GM12878 (cell line): ENCODE measurements around the gene AMBRA1. TPM values are rescaled to one million over a fixed set of nuclear protein-coding genes. Genes with fewer than 3 reads are reported as not detected.

Experiments
- ATAC-seq: fragments of 200-7000 bp; cut with Tn5 transposase; 3 replicates; pipeline ENCODE4 v1.9.1; 2020; ENCODE audit warnings: mild to moderate bottlenecking, moderate library complexity
- BruUV-seq: library from RNA; stranded (reverse); fragments of 400-500 nt; replicated peaks from 2 replicates; lab custom pipeline; 2021; lab: Mats Ljungman, UMichigan
- CTCF ChIA-PET: fragments of 300-600 bp; sonication (Branson Sonifier 250); formaldehyde crosslinking; extraction: SDS; loops from one replicate; lab custom pipeline; 2021; ENCODE audit warnings: inconsistent platforms; lab: Yijun Ruan, JAX
- POLR2A ChIA-PET: fragments of 350-600 bp; formaldehyde crosslinking; extraction: SDS; loops from one replicate; lab custom pipeline; 2021; ENCODE audit warnings: inconsistent platforms; lab: Charles Lee
- RAD21 ChIA-PET: fragments of 300-600 bp; sonication (Branson Sonifier 250); formaldehyde crosslinking; loops from one replicate; lab custom pipeline; 2023; ENCODE audit warnings: antibody characterized with exemption; ENCODE audit not compliant: unreplicated experiment; lab: Charles Lee
- SMC1A ChIA-PET: fragments of 300-600 bp; sonication (Branson Sonifier 250); formaldehyde crosslinking; loops from one replicate; lab custom pipeline; 2023; ENCODE audit not compliant: unreplicated experiment, uncharacterized antibody; lab: Charles Lee
- DNase-seq: peaks from one replicate; pipeline ENCODE4 v3.0.0-alpha.2; 2011; ENCODE audit warnings: low read depth, low spot score
- FAIRE-seq: peaks from 3 replicates; lab custom pipeline; 2011; peaks lifted over from hg19 to GRCh38; lab: Jason Lieb, UNC
- H2AFZ ChIP-seq: 2 replicates; pipeline ENCODE4 v1.6.0; 2011; ENCODE audit warnings: low read depth, low read length, control low read depth; ENCODE audit not compliant: control insufficient read depth
- H3K27ac ChIP-seq: 2 replicates; pipeline ENCODE4 v1.5.1; 2011; ENCODE audit warnings: control low read depth; ENCODE audit not compliant: control insufficient read depth, insufficient read depth
- H3K27me3 ChIP-seq, 2 experiments: replicated peaks in 1 of 2; 2 replicates each; pipeline versions ENCODE4 v1.6.0 to v1.6.1; 2011; ENCODE audit warnings: low read length in 1 of 2; ENCODE audit not compliant: control insufficient read depth in 2 of 2, insufficient read depth in 2 of 2
- H3K36me3 ChIP-seq, 2 experiments: 2 replicates each; pipeline ENCODE4 v1.5.1; 2011; ENCODE audit warnings: low read length in 1 of 2; ENCODE audit not compliant: control insufficient read depth in 2 of 2, insufficient read depth in 2 of 2
- H3K4me1 ChIP-seq: 2 replicates; pipeline ENCODE4 v1.6.1; 2011; ENCODE audit warnings: mild to moderate bottlenecking, low read length, moderate library complexity, mixed read lengths; ENCODE audit not compliant: control insufficient read depth, insufficient read depth
- H3K4me2 ChIP-seq: 2 replicates; pipeline ENCODE4 v1.6.0; 2011; ENCODE audit warnings: control low read depth; ENCODE audit not compliant: control insufficient read depth, insufficient read depth
- H3K4me3 ChIP-seq: fragments of 200-600 bp; sonication (generic); 2 replicates; pipeline ENCODE4 v1.5.1; 2016
- H3K79me2 ChIP-seq: 2 replicates; pipeline ENCODE4 v1.6.0; 2011; ENCODE audit warnings: low read length; ENCODE audit not compliant: control insufficient read depth, insufficient read depth
- H3K9ac ChIP-seq: 2 replicates; pipeline ENCODE4 v1.8.0; 2011; ENCODE audit warnings: low read length, control low read depth, mixed read lengths; ENCODE audit not compliant: control insufficient read depth, insufficient read depth
- H3K9me3 ChIP-seq: replicated peaks from 3 replicates; pipeline ENCODE4 v1.5.1; 2011; ENCODE audit warnings: mild to moderate bottlenecking, low read length; ENCODE audit not compliant: control insufficient read depth, insufficient read depth
- H4K20me1 ChIP-seq: 2 replicates; pipeline ENCODE4 v1.6.0; 2011; ENCODE audit not compliant: control insufficient read depth, insufficient read depth
- ATF7 ChIP-seq: fragments of 450-650 bp; IDR thresholded peaks from 2 replicates; pipeline ENCODE4 v1.6.1; 2016; ENCODE audit warnings: low read depth, mild to moderate bottlenecking
- BCL11A ChIP-seq: IDR thresholded peaks from 2 replicates; pipeline ENCODE4 v1.6.1; 2011; ENCODE audit warnings: low read depth, low read length
- DPF2 ChIP-seq: fragments of 450-650 bp; IDR thresholded peaks from 2 replicates; pipeline ENCODE4 v1.6.1; 2017; ENCODE audit warnings: mild to moderate bottlenecking
- IKZF2 ChIP-seq, 2 experiments: fragments of 450-650 bp; IDR thresholded peaks; 2 replicates each; pipeline ENCODE4 v1.6.1; 2017; ENCODE audit warnings: mild to moderate bottlenecking in 2 of 2, moderate library complexity in 2 of 2
- IRF5 ChIP-seq: fragments of 450-650 bp; IDR thresholded peaks from 2 replicates; pipeline ENCODE4 v1.6.1; 2017; ENCODE audit warnings: borderline replicate concordance
- JUNB ChIP-seq: IDR thresholded peaks from 2 replicates; pipeline ENCODE4 v1.6.1; 2016; ENCODE audit warnings: antibody characterized with exemption, mild to moderate bottlenecking
- MEF2B ChIP-seq: fragments of 450-650 bp; IDR thresholded peaks from 2 replicates; pipeline ENCODE4 v1.6.1; 2018; ENCODE audit warnings: mild to moderate bottlenecking, moderate library complexity; ENCODE audit not compliant: partially characterized antibody, poor library complexity, severe bottlenecking
- TCF12 ChIP-seq: IDR thresholded peaks from 2 replicates; pipeline ENCODE4 v1.6.1; 2011; ENCODE audit warnings: low read depth, mild to moderate bottlenecking, low read length
- WGBS: methylation state at CpG from one replicate; pipeline ENCODE4 v1.1.6; 2016; ENCODE audit warnings: low lambda C conversion rate; ENCODE audit not compliant: insufficient replicate concordance, insufficient coverage; ENCODE audit errors: missing lambda C conversion rate; 5-methylcytosine and 5-hydroxymethylcytosine counted together
- in situ Hi-C: fragments of 300-500 bp; cut with MboI; formaldehyde crosslinking; loops from 9 replicates; pipeline ENCODE4 v1.14.3; 2018; ENCODE audit warnings: mixed read lengths
- intact Hi-C: fragments of 100-400 bp; cut with micrococcal nuclease; formaldehyde crosslinking; loops from one replicate; pipeline ENCODE4 v1.14.2; 2022; ENCODE audit not compliant: unreplicated experiment
- polyA plus RNA-seq, 11 experiments: library from polyadenylated mRNA; depleted of rRNA in 4 of 11; unstranded in 6 of 11; stranded (reverse) in 5 of 11; fragments of >200 nt; fragmentation: Nextera tagmentation in 4 of 11; fragmentation: Illumina TruSeq in 1 of 11; extraction: Ambion mirVana in 4 of 11; extraction: Trizol in 1 of 11; gene quantifications; 1 replicate in 1 of 11; 2 replicates in 10 of 11; pipeline versions ENCODE4 v1.2.1 to v1.2.3, GENCODE V29; 2011 to 2016; ENCODE audit warnings: inconsistent platforms in 2 of 11, missing spikeins in 2 of 11, low read depth in 1 of 11
- total RNA-seq, 4 experiments: library from RNA; depleted of rRNA in 3 of 4; stranded (reverse); fragments of >200 nt in 3 of 4; fragmentation: Illumina TruSeq in 1 of 4; extraction: Trizol in 1 of 4; gene quantifications; 2 replicates each; pipeline versions ENCODE4 v1.2.1 to v1.2.3, GENCODE V29; 2013 to 2021

AMBRA1 gene
- total and polyA plus RNA-seq, 10 of the 15 experiments (the other 5 are each of a cell fraction or from before 2014, with no cell fraction given), result 0.57 to 34.3 (median 13.7) TPM

GRCh38 chr11:46475926-46476545 lies 117.8 kb downstream of the AMBRA1 start (continued):
- TF ChIP-seq IKZF2 (IDR thresholded peaks at IDR 0.05) (peak; percentile 19 to 41; a peak in 2 of 4 replicates), ATF7 (0 out of 2 replicates have a peak, but pooled peaks have one; percentile 21), DPF2 (no peak)

- H3K4me3 ChIP-seq, result no peak overlapping the region
- intact Hi-C loops (no loop called here), in situ Hi-C loops (no loop called here)
- peaks cover 4% of the 10 kb centered on the region for H3K79me2 ChIP-seq
- H3K9ac ChIP-seq, result no peak overlapping the region
- TF ChIP-seq BCL11A, result no peak
- no peak for TF ChIP-seq MEF2B
- TF ChIP-seq JUNB, result 0 out of 2 replicates have a peak, but pooled peaks have one; percentile 17
- no peak for TF ChIP-seq TCF12
- TF ChIP-seq IRF5, result no peak
- FAIRE-seq (no peak), DNase-seq (no peak), ATAC-seq (no peak)
- peak overlapping the region; percentile 7; the same call in 1 of the 2 replicates for H3K4me2 ChIP-seq
- TSS peak; percentile 26 for BruUV-seq
- peaks cover 15% of the 10 kb centered on the region for H3K4me1 ChIP-seq
- CTCF ChIA-PET, result interaction anchor here (1.1 to 9.9 kb wide), 9 partner anchors 15 to 162 kb away, joined by 3 to 135 read pairs (median 4); partner anchors contain the start of gene CHRM4
- no peaks in the 10 kb centered on the region for H3K27me3 ChIP-seq
- H3K36me3 ChIP-seq, result peaks cover 0 to 3% of the 10 kb centered on the region in 2 experiments; a peak in 2 of 4 replicates
- 67% methylated on average over 7 of the region's 7 CpGs for WGBS
- no peak overlapping the region for H3K27ac ChIP-seq
- H4K20me1 ChIP-seq, result no peaks in the 10 kb centered on the region; the same call in 1 of the 2 replicates
- H2AFZ ChIP-seq, result no peak overlapping the region
- H3K9me3 ChIP-seq, result no peaks in the 10 kb centered on the region
- POLR2A ChIA-PET, result interaction anchor here (1.6 to 4.9 kb wide), 3 partner anchors 14 to 38 kb away, joined by 6 to 69 read pairs (median 26); no protein-coding TSS in a partner anchor
- SMC1A ChIA-PET, result interaction anchor here (1.0 to 11.2 kb wide), 10 partner anchors 9 to 54 kb away, joined by 3 to 171 read pairs (median 10); no protein-coding TSS in a partner anchor
- RAD21 ChIA-PET, result interaction anchor here (0.7 to 7.4 kb wide), 11 partner anchors 10 to 142 kb away, joined by 3 to 130 read pairs (median 6); partner anchors contain the start of genes ATG13 and HARBI1
These were observed 118.5 kb downstream of the AMBRA1 start for GRCh38 chr11:46475051-46475925.
